Measurements from ENCODE around the gene COL4A5. TPM values are rescaled to one million over a fixed set of nuclear protein-coding genes. Genes with fewer than 3 reads are reported as not detected.

The COL4A5 gene
- total RNA-seq, 1 donor from 2014 or later = 17.8 TPM

- no peak overlapping the region for H3K4me3 ChIP-seq (ENCODE audit: low read depth, low read length)
- no peaks in the 10 kb centered on the region for H3K27me3 ChIP-seq (ENCODE audit: control insufficient read depth, insufficient read depth, low read length)
- H3K36me3 ChIP-seq (ENCODE audit: control insufficient read depth, insufficient read depth, low read length) = no peaks in the 10 kb centered on the region
- DNase-seq (ENCODE audit: low read depth) = no peak
- no peak for TF ChIP-seq CTCF (IDR thresholded peaks at IDR 0.05; ENCODE audit: insufficient read depth, low read length, poor library complexity, severe bottlenecking)
Observed at GRCh38 chrX:108702530-108702929, 262.9 kb downstream of the COL4A5 start.

GRCh38 chrX:108704839-108705238 is 265.2 kb downstream of the COL4A5 start:
- DNase-seq (ENCODE audit: low read depth) = no peak
- H3K4me3 ChIP-seq (ENCODE audit: low read depth, low read length) = no peak overlapping the region
- no peaks in the 10 kb centered on the region for H3K36me3 ChIP-seq (ENCODE audit: control insufficient read depth, insufficient read depth, low read length)
- H3K27me3 ChIP-seq (ENCODE audit: control insufficient read depth, insufficient read depth, low read length) = no peaks in the 10 kb centered on the region
- no peak for TF ChIP-seq CTCF (IDR thresholded peaks at IDR 0.05; ENCODE audit: insufficient read depth, low read length, poor library complexity, severe bottlenecking)

- TF ChIP-seq CTCF (IDR thresholded peaks at IDR 0.05; ENCODE audit: insufficient read depth, low read length, poor library complexity, severe bottlenecking) = no peak
- DNase-seq (ENCODE audit: low read depth) = no peak
Observed at GRCh38 chrX:108712886-108713285, 273.2 kb downstream of the COL4A5 start.

GRCh38 chrX:108722561-108722960 is 282.9 kb downstream of the COL4A5 start:
- TF ChIP-seq CTCF (IDR thresholded peaks at IDR 0.05; ENCODE audit: insufficient read depth, low read length, poor library complexity, severe bottlenecking) = no peak
- DNase-seq (ENCODE audit: low read depth) = no peak
- no peaks in the 10 kb centered on the region for H3K27me3 ChIP-seq (ENCODE audit: control insufficient read depth, insufficient read depth, low read length)
- no peaks in the 10 kb centered on the region for H3K36me3 ChIP-seq (ENCODE audit: control insufficient read depth, insufficient read depth, low read length)
- H3K4me3 ChIP-seq (ENCODE audit: low read depth, low read length) = no peak overlapping the region

More at GRCh38 chrX:108712886-108713285, 273.2 kb downstream of the COL4A5 start:
- Histone ChIP-seq H3K27me3 (ENCODE audit: control insufficient read depth, insufficient read depth, low read length) (no peaks in the 10 kb centered on the region), H3K4me3 (ENCODE audit: low read depth, low read length) (no peak overlapping the region), H3K36me3 (ENCODE audit: control insufficient read depth, insufficient read depth, low read length) (no peaks in the 10 kb centered on the region)

GRCh38 chrX:108726748-108727147 is 287.1 kb downstream of the COL4A5 start:
- no peak for TF ChIP-seq CTCF (IDR thresholded peaks at IDR 0.05; ENCODE audit: insufficient read depth, low read length, poor library complexity, severe bottlenecking)
- DNase-seq (ENCODE audit: low read depth) = no peak
- Histone ChIP-seq H3K27me3 (ENCODE audit: control insufficient read depth, insufficient read depth, low read length) (peaks cover 8% of the 10 kb centered on the region), H3K36me3 (ENCODE audit: control insufficient read depth, insufficient read depth, low read length) (no peaks in the 10 kb centered on the region), H3K4me3 (ENCODE audit: low read depth, low read length) (no peak overlapping the region)

GRCh38 chrX:108731153-108731552 is 291.5 kb downstream of the COL4A5 start:
- no peak for DNase-seq (ENCODE audit: low read depth)
- Histone ChIP-seq H3K4me3 (ENCODE audit: low read depth, low read length) (no peak overlapping the region), H3K36me3 (ENCODE audit: control insufficient read depth, insufficient read depth, low read length) (no peaks in the 10 kb centered on the region), H3K27me3 (ENCODE audit: control insufficient read depth, insufficient read depth, low read length) (peaks cover 47% of the 10 kb centered on the region)
- no peak for TF ChIP-seq CTCF (IDR thresholded peaks at IDR 0.05; ENCODE audit: insufficient read depth, low read length, poor library complexity, severe bottlenecking)

Measured in kidney epithelial cell (primary cell).